ENCODE results near the gene CPA5.

The CPA5 gene

DNA sequence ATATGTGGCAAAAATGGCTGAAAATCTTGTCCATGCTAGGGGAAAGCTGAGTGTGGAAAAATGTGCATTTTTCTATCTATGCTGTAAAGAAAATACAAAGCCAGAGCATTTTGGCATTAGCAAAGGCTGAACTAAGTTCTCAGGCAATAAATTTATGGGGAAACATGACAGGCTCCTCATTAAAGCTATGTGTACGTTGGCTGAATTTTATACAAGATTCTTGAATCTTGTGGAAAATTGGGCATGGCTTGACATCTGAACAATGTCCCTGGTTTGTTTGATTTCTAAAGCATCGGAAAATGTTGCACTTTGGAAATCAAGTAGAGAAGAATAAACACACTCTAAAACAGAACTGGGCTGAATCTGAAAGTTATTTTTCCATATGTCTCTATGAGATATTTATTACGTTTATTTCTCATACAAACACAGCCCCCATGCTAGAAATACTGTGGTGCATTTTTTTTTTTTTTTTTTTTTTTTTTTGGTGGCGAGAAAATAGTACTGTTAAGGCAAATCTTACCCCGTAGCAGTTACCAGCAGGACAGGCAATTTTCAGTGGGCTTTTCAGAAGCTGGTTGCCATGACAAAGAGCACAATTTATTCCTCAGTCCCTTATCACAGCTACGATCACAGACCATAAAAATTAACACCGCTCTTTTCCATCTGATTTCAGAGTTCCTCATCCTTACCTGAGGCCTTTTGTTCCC is 52.6 kb downstream of the CPA5 start:
- peak; percentile 59 for DNase-seq (ENCODE audit: low read depth)

DNA sequence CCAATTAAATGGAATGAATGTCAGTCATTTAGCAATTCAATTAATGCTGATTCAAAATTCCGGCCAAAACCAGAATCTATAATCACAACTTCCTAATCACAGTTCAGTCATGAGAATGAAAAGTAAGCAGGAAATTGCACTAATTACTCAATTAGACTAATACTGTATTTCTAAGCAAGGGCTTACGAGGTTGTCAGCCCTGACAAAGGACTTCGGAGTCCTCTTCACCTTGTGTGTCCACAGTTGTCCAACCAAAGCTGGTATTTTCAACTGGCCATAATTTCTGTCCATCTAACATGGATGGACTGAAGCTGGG is 53.1 kb downstream of the CPA5 start:
- no peak for DNase-seq (ENCODE audit: low read depth)

DNA sequence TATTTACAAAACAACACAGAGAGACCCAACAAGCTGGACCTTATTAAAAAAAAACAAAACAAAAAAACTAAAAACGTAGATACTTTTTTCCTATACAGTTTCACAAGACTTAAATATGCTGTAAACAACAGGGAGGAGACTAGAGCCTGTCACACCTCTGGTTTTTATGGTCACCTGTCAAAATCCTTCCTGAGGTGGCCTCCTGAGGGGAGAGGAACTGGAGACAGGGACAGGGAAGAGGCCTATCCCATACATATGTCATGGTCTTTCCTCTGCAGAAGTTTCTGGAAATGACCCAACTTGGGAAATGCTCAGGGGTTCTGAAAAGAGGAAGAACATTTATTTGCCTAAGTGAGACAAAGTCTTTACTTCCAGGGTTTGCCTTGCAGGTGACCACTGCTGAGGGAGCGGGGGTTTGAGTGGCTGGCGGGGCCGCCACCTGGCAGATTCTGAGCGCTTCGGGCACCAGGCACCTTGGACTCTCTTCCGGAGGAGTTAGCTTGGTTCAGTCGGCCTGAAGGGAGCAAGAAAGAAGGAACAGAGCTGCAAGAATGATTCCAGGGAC is 54.0 kb downstream of the CPA5 start:
- DNase-seq (ENCODE audit: low read depth), result no peak

DNA sequence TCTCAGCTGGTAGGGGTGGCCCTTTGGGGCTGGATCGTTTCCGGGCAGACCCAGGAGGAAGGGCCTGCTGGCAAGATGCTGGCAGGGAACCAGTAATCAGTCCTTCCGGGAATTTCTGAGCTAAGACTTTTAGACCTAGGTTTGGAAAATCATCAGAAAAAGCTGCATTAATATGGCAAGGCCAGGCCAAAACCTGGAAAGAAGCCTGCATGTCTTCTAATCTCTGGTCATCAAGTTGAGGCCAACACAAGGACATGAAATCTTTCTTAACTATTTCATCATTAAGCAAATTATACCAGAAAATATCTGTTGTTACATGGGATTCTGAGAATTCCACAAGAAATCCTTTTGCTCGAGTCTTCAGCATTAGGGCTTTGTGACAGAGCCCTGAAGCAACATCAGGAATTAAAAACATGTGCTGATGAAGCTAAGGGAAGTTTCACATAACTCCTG is 55.5 kb downstream of the CPA5 start:
- peak; percentile 92 for DNase-seq (ENCODE audit: low read depth)

DNA sequence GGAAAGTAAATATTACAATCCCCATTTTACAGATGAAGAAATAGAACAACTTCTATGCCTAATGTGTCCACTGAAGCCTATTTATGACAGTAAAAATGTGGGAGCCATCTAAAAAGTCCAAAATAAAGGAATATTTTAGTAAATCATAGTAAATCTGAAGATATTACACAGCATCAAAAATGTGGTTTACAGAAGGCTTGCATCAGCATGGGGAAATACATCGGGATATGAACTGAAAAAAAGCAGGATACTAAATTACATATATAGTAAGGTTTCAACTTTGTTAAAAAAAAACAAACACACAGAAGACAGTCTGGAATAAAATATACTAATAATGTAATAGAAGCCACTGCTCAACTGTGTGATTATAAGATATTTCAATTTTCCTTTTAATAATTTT is 56.5 kb downstream of the CPA5 start:
- no peak for DNase-seq (ENCODE audit: low read depth)

DNA sequence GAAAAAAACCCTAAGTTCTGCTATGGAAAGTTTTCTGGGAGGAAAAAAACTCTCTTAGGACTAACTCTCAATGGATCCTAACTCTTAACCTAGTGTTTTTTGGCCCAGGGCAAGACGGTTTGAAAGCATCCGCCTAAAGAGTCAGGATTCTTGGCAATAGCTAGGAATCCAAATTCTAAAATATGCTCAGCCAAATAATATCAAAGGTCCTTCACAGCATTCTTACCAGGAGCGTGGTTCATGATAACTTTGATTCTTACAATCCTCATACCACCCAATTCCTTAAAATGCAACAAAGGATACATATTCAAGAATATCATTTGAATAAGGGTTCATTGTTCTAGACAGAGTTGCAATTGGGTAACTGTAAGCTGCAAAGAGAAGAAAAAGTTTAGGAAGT is 57.0 kb downstream of the CPA5 start:
- DNase-seq (ENCODE audit: low read depth), result no peak

DNA sequence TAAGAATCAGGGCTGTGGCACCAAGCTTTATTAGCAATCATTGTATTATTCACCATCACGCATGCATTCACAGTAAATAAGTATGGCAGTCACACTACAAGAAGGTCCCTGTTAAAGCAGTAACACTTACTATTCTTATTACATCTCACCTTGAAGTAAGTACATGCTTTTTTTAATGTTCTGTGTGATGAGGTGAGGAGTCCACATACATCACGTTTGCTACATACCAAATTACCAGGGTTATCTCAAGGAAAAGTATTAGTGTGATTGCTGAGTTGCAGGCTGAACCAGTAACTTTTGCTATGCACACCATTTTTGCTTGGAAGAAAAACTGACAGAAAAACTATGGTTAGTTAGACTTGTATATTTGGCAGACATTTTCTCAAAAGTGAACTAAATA is 60.4 kb downstream of the CPA5 start:
- no peak for DNase-seq (ENCODE audit: low read depth)

DNA sequence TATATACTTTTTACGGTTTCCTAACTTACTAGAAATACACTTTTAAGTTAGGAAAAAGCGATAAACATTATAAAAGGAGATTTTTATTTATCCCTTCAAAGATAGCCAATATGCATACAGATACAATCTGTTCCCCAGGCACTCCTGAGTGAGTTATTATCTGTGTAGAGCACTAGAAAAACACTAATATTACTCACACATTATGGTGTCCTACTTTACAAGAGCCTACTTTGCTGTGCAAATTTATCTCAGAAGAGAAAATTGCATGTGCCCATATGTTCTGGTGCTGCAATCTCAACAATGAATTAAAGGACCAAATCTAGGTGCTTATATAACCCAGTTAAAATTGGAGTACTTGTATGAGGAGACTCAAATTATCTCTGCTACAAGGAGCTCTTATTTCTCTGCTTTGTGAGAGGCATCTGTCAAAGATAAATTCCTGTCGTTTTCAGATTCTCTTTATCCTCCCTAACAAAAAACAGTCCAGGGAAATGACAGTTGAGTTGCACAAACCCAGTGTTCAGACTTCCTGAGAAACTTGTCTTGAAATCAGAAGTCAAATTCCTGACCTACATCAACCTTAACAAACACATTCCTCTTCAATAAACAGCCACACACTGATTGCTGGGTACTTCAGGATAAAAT is 64.6 kb downstream of the CPA5 start:
- peak; percentile 55 for DNase-seq (ENCODE audit: low read depth)

DNA sequence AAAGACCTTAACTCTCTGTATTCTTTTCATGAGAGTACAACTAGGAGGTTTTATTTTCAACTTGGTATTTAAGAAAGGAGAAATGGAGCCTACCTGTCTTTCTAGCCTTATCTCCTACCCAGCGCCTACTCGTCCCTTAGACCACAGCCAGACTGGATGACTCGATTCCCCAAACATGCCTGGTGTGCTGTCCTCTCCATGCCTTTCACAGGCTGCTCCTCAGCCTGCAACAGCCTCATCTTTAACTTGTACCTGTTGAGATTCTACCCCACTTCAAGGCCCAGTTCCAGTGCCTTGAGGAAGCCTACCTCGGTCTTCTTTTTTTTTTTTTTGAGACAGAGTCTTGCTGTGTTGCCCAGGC is 65.1 kb downstream of the CPA5 start:
- no peak for DNase-seq (ENCODE audit: low read depth)

DNA sequence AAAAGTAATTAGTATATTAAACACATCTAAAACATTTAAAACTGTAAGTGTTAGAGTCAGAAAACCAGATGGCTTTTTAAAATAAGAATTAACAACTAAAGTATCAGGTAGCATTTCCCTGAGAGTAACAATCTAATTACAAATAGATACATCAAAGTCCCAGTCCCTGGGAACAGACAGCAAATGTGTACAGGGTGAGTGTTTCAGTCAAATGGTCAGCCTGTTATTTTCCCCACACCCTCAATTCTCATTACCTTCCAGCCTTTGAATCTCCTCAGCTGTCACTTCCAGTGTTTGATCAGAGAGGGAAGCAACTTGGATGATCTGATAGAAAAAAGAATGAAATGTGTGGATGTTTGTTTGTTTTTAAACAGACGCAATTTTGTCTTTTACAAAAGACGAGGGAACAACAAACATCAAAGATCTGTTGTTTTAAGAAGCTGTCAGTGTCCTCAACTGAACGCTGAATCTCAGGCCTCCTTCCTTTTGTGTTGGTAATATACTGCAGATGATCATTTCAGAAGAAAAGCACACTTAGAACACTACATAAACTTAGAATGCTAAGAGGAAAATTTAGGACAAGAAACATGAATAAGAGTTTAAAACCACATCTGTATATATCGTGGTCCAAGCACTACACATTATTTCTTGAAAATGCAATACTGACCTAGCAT is 66.4 kb downstream of the CPA5 start:
- DNase-seq (ENCODE audit: low read depth), result no peak

DNA sequence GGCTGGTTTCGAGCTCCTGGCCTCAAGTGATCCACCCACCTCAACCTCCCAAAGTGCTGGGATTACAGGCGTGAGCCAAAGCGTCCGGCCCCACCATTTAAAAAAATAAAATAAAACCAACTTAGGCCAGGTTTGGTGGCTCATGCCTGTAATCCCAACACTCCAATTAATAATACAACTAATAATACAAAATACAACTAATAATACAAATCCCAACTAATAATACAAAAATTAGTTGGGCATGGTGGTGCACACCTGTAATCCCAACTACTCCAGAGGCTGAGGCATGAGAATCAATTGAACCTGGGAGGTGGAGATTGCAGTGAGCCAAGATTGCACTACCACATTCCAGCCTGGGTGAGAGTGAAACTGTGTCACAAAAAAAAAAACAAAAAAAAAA is 68.6 kb downstream of the CPA5 start:
- no peak for DNase-seq (ENCODE audit: low read depth)

DNA sequence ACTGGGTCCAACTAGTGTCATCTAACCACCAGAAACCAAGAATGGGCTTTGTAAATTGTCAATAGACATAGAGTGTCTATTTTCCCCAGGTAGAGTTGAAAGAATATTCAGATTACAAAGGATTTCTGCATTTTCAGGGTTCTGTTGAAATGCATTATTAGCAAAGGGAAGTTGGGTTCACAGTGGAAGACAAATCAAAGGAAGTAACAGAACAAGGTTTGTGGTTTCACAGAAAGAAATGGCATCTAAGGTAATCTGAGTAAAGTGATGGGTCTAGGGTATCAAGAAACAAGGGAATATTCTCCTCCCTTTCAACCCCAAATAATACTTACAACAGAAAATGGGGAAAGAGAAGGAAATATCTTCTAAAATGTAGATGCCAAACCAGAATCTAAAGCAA is 70.4 kb downstream of the CPA5 start:
- DNase-seq (ENCODE audit: low read depth), result no peak

DNA sequence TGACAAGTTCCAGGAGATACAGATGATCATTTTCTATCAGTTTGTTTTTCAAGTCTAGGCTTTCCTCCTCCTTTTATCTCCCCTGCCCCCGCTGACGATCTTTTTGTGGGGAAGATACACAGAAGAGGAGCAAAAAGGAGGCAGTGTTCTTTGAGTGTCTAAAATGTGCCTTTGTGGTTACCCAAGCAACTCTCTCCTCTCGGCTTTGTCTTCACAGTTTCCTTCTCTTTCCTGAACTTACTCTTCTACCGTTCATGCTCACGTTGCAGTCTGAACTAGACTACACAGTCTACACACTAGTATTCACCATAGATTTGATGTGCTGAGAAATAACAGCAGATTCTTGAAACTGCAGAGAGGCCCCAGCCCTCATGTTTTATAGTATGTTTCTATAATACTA is 72.6 kb downstream of the CPA5 start:
- DNase-seq (ENCODE audit: low read depth), result no peak

DNA sequence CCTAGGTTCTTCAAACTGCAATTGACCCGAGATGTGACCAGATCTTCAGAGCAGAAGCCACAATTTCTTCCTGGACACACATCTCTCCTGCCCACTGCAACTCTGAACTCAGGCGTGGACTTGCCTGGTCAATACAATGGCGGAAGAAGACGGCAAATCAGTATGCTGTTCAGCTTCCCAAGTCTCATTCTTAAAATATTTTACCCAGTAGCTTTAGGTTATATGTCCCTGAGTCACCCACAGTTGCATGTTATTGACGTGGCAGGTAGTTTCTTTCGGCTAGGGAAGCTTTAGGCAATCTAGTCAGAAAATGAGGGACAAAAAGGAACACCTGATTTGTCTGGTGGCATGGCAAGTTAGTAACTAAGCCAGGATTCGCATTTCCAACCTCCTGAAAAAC is 73.7 kb downstream of the CPA5 start:
- DNase-seq (ENCODE audit: low read depth), result no peak
